Activated CD4-positive, alpha-beta memory T cell treated with anti-CD3 and anti-CD28 coated beads for 36 hours (primary cell): ENCODE results near the gene KIF1C. TPM values are rescaled to one million over a fixed set of nuclear protein-coding genes. Genes with fewer than 3 reads are reported as not detected.

Source experiments
- CTCF ChIA-PET: fragments of 350-600 bp; sonication (Branson Sonifier 250); formaldehyde crosslinking; loops from one replicate; lab custom pipeline; 2021; ENCODE audit warnings: antibody characterized with exemption, inconsistent platforms; lab: Charles Lee
- POLR2A ChIA-PET: fragments of 350-600 bp; sonication (Branson Sonifier 250); formaldehyde crosslinking; loops from one replicate; lab custom pipeline; 2021; ENCODE audit warnings: antibody characterized with exemption; lab: Charles Lee
- DNase-seq: peaks from one replicate; pipeline ENCODE4 v3.0.0-alpha.2; 2020
- H3K27ac Mint-ChIP-seq: one replicate; pipeline ENCODE4 v1.8.0; 2021; ENCODE audit warnings: mixed read lengths
- H3K27me3 Mint-ChIP-seq: one replicate; pipeline ENCODE4 v1.8.0; 2021; ENCODE audit warnings: mixed read lengths
- H3K36me3 Mint-ChIP-seq: one replicate; pipeline ENCODE4 v1.8.0; 2021; ENCODE audit warnings: mixed read lengths
- H3K4me1 Mint-ChIP-seq: one replicate; pipeline ENCODE4 v1.8.0; 2021; ENCODE audit warnings: low read depth, mixed read lengths
- H3K4me3 Mint-ChIP-seq: one replicate; pipeline ENCODE4 v1.8.0; 2021; ENCODE audit warnings: mild to moderate bottlenecking, mixed read lengths
- H3K9me3 Mint-ChIP-seq: one replicate; pipeline ENCODE4 v1.8.0; 2021; ENCODE audit warnings: mixed read lengths
- intact Hi-C: fragments of 100-400 bp; cut with micrococcal nuclease; formaldehyde crosslinking; loops from one replicate; pipeline ENCODE4 v1.15.1; 2023
- total RNA-seq, 2 experiments: library from RNA; stranded (reverse); gene quantifications; one replicate each; pipeline ENCODE4 v1.2.3, GENCODE V29; 2021

The KIF1C gene
- total RNA-seq, 2 experiments from 2014 or later = 43.9 to 48.8 TPM

DNA sequence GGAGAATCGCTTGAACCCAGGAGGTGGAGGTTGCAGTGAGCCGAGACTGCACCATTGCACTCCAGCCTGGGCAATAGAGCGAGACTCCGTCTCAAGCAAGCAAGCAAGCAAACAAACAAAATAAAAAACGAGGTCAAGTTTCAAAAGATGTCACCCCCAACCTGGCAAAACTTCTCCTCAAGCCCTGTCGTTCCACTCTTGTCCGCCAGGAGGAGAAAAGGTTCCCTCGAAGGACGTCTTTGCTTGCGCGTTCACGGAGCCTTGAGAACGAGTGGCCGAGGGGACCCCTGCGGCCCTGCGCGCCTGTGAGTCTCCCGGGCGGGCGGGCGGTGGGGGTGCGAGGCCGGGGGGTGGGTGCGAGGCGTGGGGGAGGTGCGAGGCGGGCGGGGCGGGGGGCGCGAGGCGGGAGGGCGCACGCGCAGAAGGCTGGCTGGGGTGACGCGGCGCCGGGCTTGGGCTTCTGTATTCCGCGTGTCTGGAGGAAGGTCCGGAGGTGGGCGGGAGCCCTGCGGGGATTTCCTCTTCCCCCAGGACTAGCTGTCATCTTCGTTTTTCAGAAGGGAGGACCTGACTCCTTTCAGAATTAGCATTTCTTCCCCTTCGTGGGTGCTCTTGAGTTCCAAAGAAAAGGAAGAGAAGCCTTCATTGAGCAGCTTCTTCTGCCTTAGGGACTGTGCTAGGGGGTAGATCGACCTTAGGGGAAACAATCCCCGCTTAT, 33.8 kb downstream of the KIF1C start:
- POLR2A ChIA-PET = interaction anchor here (1.0 to 1.6 kb wide), 4 partner anchors 13 to 80 kb away, joined by 3 to 4 read pairs (median 4); partner anchors contain the start of genes ZFP3 and ZNF232
- CTCF ChIA-PET = interaction anchor here (0.7 to 7.9 kb wide), 22 partner anchors 8 to 223 kb away, joined by 3 to 74 read pairs (median 4); partner anchors contain the start of genes CHRNE, INCA1, KIF1C and RNF167
- intact Hi-C loops = loop anchor here (1.0 to 5.0 kb wide), 5 partner anchors 16 to 81 kb away; partner anchors contain the start of genes INCA1, KIF1C and SPAG7

GRCh38 chr17:5032865-5033264, 35.1 kb downstream of the KIF1C start:
- H3K36me3 Mint-ChIP-seq = no peaks in the 10 kb centered on the region
- ChIA-PET POLR2A (no interaction called here), CTCF (interaction anchor here (1.2 to 7.9 kb wide), 4 partner anchors 17 to 124 kb away, joined by 3 to 74 read pairs (median 8); no protein-coding TSS in a partner anchor)
- no peak for DNase-seq
- no peaks in the 10 kb centered on the region for H3K9me3 Mint-ChIP-seq
- H3K27ac Mint-ChIP-seq = no peak overlapping the region
- intact Hi-C loops = loop anchor here (5.0 kb wide), 2 partner anchors 36 to 66 kb away; partner anchors contain the start of genes INCA1, KIF1C and SPAG7
- peaks cover 16% of the 10 kb centered on the region for H3K4me1 Mint-ChIP-seq
- no peak overlapping the region for H3K4me3 Mint-ChIP-seq
- H3K27me3 Mint-ChIP-seq = no peaks in the 10 kb centered on the region

More for the DNA sequence above, 33.8 kb downstream of the KIF1C start:
- no peaks in the 10 kb centered on the region for H3K9me3 Mint-ChIP-seq
- H3K27me3 Mint-ChIP-seq = no peaks in the 10 kb centered on the region
- peak; percentile 90 for DNase-seq
- no peaks in the 10 kb centered on the region for H3K36me3 Mint-ChIP-seq
- H3K27ac Mint-ChIP-seq = peak overlapping the region; percentile 87
- peaks cover 16% of the 10 kb centered on the region for H3K4me1 Mint-ChIP-seq
- H3K4me3 Mint-ChIP-seq = peak overlapping the region; percentile 68

- Mint-ChIP-seq H3K9me3 (no peaks in the 10 kb centered on the region), H3K27ac (no peak overlapping the region), H3K4me3 (no peak overlapping the region), H3K4me1 (peaks cover 16% of the 10 kb centered on the region), H3K36me3 (no peaks in the 10 kb centered on the region), H3K27me3 (no peaks in the 10 kb centered on the region)
- CTCF ChIA-PET = interaction anchor here (1.2 kb wide), 1 partner anchor 72 kb away, joined by 3 read pairs; no protein-coding TSS in a partner anchor
- intact Hi-C loops = loop anchor here (5.0 kb wide), 2 partner anchors 36 to 66 kb away; partner anchors contain the start of genes INCA1, KIF1C and SPAG7
- DNase-seq = no peak
- POLR2A ChIA-PET = interaction anchor here (1.8 kb wide), 1 partner anchor 11 kb away, joined by 4 read pairs; no protein-coding TSS in a partner anchor
Measured at GRCh38 chr17:5033352-5034015, 35.7 kb downstream of the KIF1C start.

DNA sequence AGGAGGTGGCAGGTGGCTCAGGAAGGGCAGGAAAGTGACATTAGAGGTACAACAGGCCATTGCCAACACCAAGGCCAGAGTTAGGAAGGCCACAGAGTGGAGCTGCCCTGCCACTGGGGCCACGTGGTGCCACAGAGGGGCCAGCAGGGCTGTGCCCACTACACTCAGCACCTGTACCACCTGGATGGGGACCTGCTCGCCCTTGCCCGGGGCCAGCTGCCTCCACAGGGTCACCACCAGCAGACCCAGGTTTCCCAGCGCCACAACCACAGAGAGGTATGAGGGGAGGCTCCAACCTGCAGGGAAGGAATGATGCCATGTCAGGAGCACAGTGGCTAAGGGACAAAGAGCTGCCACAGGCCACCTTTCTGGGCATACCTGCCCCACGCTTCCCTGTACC, 36.3 kb downstream of the KIF1C start:
- no peak overlapping the region for H3K4me3 Mint-ChIP-seq
- no peaks in the 10 kb centered on the region for H3K27me3 Mint-ChIP-seq
- no peaks in the 10 kb centered on the region for H3K9me3 Mint-ChIP-seq
- DNase-seq = no peak
- H3K27ac Mint-ChIP-seq = no peak overlapping the region
- H3K36me3 Mint-ChIP-seq = no peaks in the 10 kb centered on the region
- intact Hi-C loops = loop anchor here (5.0 kb wide), 2 partner anchors 37 to 67 kb away; partner anchors contain the start of genes INCA1, KIF1C and SPAG7
- peaks cover 16% of the 10 kb centered on the region for H3K4me1 Mint-ChIP-seq
- ChIA-PET POLR2A (interaction anchor here (1.8 kb wide), 1 partner anchor 10 kb away, joined by 4 read pairs; no protein-coding TSS in a partner anchor), CTCF (interaction anchor here (1.0 to 2.2 kb wide), 3 partner anchors 15 to 53 kb away, joined by 4 to 16 read pairs (median 4); no protein-coding TSS in a partner anchor)

DNA sequence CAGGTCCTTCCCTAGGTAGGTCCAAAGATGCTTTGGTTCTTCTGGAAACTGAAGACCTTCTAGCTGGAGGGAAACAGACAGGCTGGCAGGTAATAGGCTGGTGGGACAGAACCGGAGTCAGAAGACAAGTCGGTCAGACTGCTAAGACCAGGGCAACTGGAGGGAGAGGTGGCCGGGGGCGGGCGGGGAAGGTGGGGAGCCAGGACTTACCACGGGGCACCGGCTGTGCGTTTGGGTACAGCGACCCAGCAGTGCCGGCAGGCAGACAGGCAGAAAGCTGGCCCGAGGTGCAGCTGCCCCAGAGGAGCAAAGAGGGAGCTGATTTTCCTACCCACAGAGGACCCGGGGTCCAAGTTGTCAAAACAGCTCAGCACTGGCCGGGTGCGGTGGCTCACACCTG, 36.9 kb downstream of the KIF1C start:
- CTCF ChIA-PET = interaction anchor here (1.0 to 2.2 kb wide), 3 partner anchors 15 to 54 kb away, joined by 4 to 16 read pairs (median 4); no protein-coding TSS in a partner anchor
- no peaks in the 10 kb centered on the region for H3K27me3 Mint-ChIP-seq
- no peaks in the 10 kb centered on the region for H3K9me3 Mint-ChIP-seq
- H3K4me1 Mint-ChIP-seq = peaks cover 16% of the 10 kb centered on the region
- intact Hi-C loops = loop anchor here (5.0 kb wide), 2 partner anchors 37 to 67 kb away; partner anchors contain the start of genes INCA1, KIF1C and SPAG7
- H3K36me3 Mint-ChIP-seq = no peaks in the 10 kb centered on the region
- POLR2A ChIA-PET = interaction anchor here (1.8 kb wide), 1 partner anchor 9 kb away, joined by 4 read pairs; no protein-coding TSS in a partner anchor
- no peak overlapping the region for H3K4me3 Mint-ChIP-seq
- no peak overlapping the region for H3K27ac Mint-ChIP-seq
- no peak for DNase-seq

GRCh38 chr17:5035315-5035714, 37.6 kb downstream of the KIF1C start, which contains the start of gene SLC52A1:
Gene SLC52A1 (minus strand): TSS chr17:5035426. CDS start chr17:5034606, 820 bp downstream.
- DNase-seq = no peak
- H3K27me3 Mint-ChIP-seq = no peaks in the 10 kb centered on the region
- POLR2A ChIA-PET = interaction anchor here (0.6 to 1.8 kb wide), 2 partner anchors 9 to 14 kb away, joined by 3 to 4 read pairs; no protein-coding TSS in a partner anchor
- no peak within 1 kb of the TSS for H3K4me3 Mint-ChIP-seq
- CTCF ChIA-PET = interaction anchor here (1.2 to 2.2 kb wide), 2 partner anchors 10 to 27 kb away, joined by 3 to 16 read pairs; no protein-coding TSS in a partner anchor
- H3K27ac Mint-ChIP-seq = no peak within 1 kb of the TSS
- H3K4me1 Mint-ChIP-seq = peaks cover 14% of the 10 kb centered on the region
- intact Hi-C loops = no loop called here
- no peaks in the 10 kb centered on the region for H3K9me3 Mint-ChIP-seq
- no peaks in the 10 kb centered on the region for H3K36me3 Mint-ChIP-seq

DNA sequence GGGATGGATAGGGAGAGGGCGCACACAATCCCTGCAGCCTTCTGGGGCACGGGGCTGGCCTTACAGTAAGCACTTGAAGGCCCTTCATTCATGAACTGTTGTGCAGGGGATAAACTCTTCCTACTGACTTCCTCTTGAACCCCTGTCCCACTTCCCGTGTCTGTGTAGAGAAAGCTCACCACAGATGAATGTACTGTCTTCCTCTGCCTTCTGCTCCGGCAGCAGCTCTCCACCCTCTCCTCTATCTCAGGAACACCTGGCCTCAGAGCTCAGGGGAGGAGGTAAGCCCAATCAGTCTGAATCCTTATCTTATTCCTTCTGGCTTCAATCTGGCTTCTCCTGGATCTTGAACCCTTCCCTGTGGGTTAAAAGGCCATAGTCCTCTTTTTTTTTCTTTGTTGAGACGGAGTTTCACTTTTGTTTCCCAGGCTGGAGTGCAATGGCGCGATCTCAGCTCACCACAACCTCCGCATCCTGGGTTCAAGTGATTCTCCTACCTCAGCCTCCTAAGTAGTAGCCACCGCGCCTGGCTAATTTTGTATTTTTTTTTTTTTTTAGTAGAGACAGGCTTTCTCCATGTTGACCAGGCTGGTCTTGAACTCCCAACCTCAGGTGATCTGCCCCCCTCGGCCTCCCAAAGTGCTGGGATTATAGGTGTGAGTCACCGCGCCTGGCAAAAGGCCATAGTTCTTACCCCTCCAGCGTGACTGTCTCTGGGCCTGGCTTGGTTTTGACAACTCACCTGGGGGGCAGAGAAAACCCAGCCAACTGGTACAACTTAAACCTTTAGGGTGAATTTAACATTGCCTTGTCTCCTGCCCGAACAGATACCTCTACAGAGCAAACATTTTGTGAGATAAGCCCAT, 44.6 kb downstream of the KIF1C start:
- DNase-seq = peak; percentile 65
- H3K4me3 Mint-ChIP-seq = peak overlapping the region; percentile 67
- POLR2A ChIA-PET = interaction anchor here (1.0 kb wide), 1 partner anchor 12 kb away, joined by 3 read pairs; no protein-coding TSS in a partner anchor
- CTCF ChIA-PET = interaction anchor here (0.9 kb wide), 1 partner anchor 12 kb away, joined by 5 read pairs; no protein-coding TSS in a partner anchor
- peak overlapping the region; percentile 78 for H3K27ac Mint-ChIP-seq
- no peaks in the 10 kb centered on the region for H3K9me3 Mint-ChIP-seq
- H3K4me1 Mint-ChIP-seq = peaks cover 43% of the 10 kb centered on the region
- intact Hi-C loops = no loop called here
- peaks cover 2% of the 10 kb centered on the region for H3K36me3 Mint-ChIP-seq
- H3K27me3 Mint-ChIP-seq = no peaks in the 10 kb centered on the region

- H3K4me3 Mint-ChIP-seq = peak overlapping the region; percentile 28
- no peaks in the 10 kb centered on the region for H3K27me3 Mint-ChIP-seq
- H3K9me3 Mint-ChIP-seq = no peaks in the 10 kb centered on the region
- H3K4me1 Mint-ChIP-seq = peaks cover 53% of the 10 kb centered on the region
- no peak for DNase-seq
- ChIA-PET CTCF (interaction anchor here (1.0 to 3.2 kb wide), 2 partner anchors 13 to 18 kb away, joined by 4 to 11 read pairs; no protein-coding TSS in a partner anchor), POLR2A (interaction anchor here (1.2 kb wide), 1 partner anchor 9 kb away, joined by 4 read pairs; the partner anchor contains the start of gene SLC52A1)
- peaks cover 2% of the 10 kb centered on the region for H3K36me3 Mint-ChIP-seq
- H3K27ac Mint-ChIP-seq = peak overlapping the region; percentile 58
- intact Hi-C loops = no loop called here
Measured at GRCh38 chr17:5043524-5043923, 45.8 kb downstream of the KIF1C start.

DNA sequence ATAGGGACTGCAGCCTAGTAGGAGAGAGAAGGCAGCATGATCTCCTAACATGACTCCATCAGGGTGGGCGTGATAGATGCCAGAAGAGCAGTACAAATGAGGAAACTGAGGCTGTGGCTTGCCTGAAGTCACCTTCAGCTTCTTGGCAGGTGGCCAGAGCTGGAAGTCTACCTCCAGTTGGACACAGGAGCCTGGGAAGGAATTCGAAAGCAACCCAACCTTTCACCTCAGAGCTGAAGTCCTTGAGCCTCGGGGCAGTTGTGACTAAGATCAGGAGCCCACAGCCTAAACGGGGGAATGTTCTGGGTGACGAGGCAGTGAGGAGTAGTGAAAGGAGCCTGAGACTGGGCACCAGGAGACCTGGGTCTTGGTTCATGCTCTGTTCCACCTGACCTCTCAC, 46.9 kb downstream of the KIF1C start:
- DNase-seq = no peak
- ChIA-PET CTCF (interaction anchor here (1.0 to 3.2 kb wide), 2 partner anchors 14 to 17 kb away, joined by 4 to 11 read pairs; no protein-coding TSS in a partner anchor), POLR2A (interaction anchor here (1.2 kb wide), 1 partner anchor 10 kb away, joined by 4 read pairs; the partner anchor contains the start of gene SLC52A1)
- peak overlapping the region; percentile 70 for H3K27ac Mint-ChIP-seq
- peaks cover 61% of the 10 kb centered on the region for H3K4me1 Mint-ChIP-seq
- H3K27me3 Mint-ChIP-seq = no peaks in the 10 kb centered on the region
- no peak overlapping the region for H3K4me3 Mint-ChIP-seq
- intact Hi-C loops = no loop called here
- peaks cover 2% of the 10 kb centered on the region for H3K36me3 Mint-ChIP-seq
- H3K9me3 Mint-ChIP-seq = no peaks in the 10 kb centered on the region

DNA sequence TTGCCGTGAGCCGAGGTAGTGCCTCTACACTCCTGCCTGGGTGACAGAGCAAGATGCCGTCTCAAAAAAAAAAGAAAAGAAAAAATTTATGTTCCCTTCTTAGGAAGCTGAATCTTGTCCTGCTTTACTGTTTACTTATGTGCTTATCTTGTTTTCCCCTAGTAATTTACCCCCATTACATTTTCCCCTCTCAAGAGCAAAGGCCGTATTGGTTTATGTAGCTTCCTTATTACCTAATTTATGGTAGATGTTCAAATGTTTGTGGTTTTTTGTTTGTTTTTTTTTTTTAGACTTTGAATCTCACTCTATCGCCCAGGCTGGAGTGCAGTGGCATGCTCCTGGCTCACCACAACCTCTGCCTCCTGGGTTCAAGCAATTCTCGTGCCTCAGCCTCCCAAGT, 47.7 kb downstream of the KIF1C start:
- POLR2A ChIA-PET = interaction anchor here (0.7 kb wide), 2 partner anchors 8 to 53 kb away, joined by 3 to 4 read pairs; no protein-coding TSS in a partner anchor
- intact Hi-C loops = no loop called here
- Mint-ChIP-seq H3K9me3 (no peaks in the 10 kb centered on the region), H3K27ac (peak overlapping the region; percentile 70), H3K4me3 (no peak overlapping the region), H3K36me3 (peaks cover 2% of the 10 kb centered on the region), H3K4me1 (peaks cover 62% of the 10 kb centered on the region), H3K27me3 (no peaks in the 10 kb centered on the region)
- no peak for DNase-seq
- CTCF ChIA-PET = interaction anchor here (0.6 to 3.2 kb wide), 4 partner anchors 9 to 65 kb away, joined by 3 to 11 read pairs (median 6); no protein-coding TSS in a partner anchor
